DOHH2 (cell line): ENCODE data around the gene PLXNA1.

ENCODE experiments used
- EZH2phosphoT487 ChIP-seq: fragments of 200-600 bp; sonication (generic); IDR thresholded peaks from 2 replicates; pipeline ENCODE4 v1.6.1; 2017; ENCODE audit warnings: borderline replicate concordance, mild to moderate bottlenecking, antibody characterized with exemption, low read length, moderate library complexity, mixed read lengths
- TF ChIP-seq, protein P1 (sequence below): fragments of 200-600 bp; sonication (generic); IDR thresholded peaks from one replicate; pipeline ENCODE4 v1.5.1; 2014; ENCODE audit warnings: antibody characterized with exemption, mild to moderate bottlenecking, low read depth, low read length; ENCODE audit not compliant: poor library complexity, severe bottlenecking

DNA sequence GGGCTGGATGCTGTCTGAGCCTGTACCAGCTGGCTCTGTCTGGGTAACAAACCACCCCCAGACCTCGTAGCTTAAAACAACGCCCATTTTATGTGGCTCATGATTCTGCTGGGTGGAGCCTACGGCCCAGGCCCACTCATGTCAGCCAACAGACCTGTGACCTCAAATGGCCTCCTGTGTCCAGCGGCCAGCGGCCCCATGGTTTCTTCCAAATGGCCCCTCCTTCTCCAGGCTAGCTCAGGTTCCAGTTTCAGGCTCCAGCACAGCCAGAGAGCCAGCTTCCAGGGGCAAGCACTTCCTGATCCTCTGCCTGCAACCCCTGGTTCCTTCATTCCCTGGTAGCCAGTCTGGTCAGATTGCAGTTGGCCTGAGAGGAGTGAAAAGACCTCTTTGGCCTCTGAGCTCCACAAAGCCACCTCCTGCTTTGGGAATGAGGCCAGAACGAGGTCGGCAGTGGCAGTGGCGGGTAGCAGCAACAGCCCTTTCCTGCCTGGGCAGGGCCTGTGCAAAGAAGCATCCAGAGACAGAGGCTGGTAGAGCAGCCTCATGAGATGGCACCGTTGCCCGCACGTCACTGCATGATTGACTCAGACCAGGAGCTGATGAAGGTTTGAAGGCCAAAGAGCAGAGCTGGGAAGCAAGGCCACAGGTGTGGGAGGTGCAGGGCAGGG is 21.0 kb upstream of the PLXNA1 start:
- TF ChIP-seq, protein P1, sequence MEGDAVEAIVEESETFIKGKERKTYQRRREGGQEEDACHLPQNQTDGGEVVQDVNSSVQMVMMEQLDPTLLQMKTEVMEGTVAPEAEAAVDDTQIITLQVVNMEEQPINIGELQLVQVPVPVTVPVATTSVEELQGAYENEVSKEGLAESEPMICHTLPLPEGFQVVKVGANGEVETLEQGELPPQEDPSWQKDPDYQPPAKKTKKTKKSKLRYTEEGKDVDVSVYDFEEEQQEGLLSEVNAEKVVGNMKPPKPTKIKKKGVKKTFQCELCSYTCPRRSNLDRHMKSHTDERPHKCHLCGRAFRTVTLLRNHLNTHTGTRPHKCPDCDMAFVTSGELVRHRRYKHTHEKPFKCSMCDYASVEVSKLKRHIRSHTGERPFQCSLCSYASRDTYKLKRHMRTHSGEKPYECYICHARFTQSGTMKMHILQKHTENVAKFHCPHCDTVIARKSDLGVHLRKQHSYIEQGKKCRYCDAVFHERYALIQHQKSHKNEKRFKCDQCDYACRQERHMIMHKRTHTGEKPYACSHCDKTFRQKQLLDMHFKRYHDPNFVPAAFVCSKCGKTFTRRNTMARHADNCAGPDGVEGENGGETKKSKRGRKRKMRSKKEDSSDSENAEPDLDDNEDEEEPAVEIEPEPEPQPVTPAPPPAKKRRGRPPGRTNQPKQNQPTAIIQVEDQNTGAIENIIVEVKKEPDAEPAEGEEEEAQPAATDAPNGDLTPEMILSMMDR, result no peak
- no peak for TF ChIP-seq EZH2phosphoT487
